Endometrial microvascular endothelial cells (primary cell): ENCODE results near the gene PCYOX1L. TPM values are rescaled to one million over a fixed set of nuclear protein-coding genes. Genes with fewer than 3 reads are reported as not detected.

Experiments used
- in situ Hi-C: cut with HindIII; loops from 2 replicates; pipeline ENCODE4 v1.10.0; 2017; ENCODE audit warnings: low sequenced_read_pairs, low pct_unique_long_range_greater_than_20kb; ENCODE audit errors: inconsistent ontology term
- total RNA-seq: library from RNA; depleted of rRNA; stranded (reverse); fragments of >200 nt; gene quantifications from one replicate; pipeline ENCODE4 v1.2.3, GENCODE V29; 2015; ENCODE audit errors: inconsistent ontology term

The PCYOX1L gene
- total RNA-seq, 1 donor from 2014 or later, result 7.2 TPM

DNA sequence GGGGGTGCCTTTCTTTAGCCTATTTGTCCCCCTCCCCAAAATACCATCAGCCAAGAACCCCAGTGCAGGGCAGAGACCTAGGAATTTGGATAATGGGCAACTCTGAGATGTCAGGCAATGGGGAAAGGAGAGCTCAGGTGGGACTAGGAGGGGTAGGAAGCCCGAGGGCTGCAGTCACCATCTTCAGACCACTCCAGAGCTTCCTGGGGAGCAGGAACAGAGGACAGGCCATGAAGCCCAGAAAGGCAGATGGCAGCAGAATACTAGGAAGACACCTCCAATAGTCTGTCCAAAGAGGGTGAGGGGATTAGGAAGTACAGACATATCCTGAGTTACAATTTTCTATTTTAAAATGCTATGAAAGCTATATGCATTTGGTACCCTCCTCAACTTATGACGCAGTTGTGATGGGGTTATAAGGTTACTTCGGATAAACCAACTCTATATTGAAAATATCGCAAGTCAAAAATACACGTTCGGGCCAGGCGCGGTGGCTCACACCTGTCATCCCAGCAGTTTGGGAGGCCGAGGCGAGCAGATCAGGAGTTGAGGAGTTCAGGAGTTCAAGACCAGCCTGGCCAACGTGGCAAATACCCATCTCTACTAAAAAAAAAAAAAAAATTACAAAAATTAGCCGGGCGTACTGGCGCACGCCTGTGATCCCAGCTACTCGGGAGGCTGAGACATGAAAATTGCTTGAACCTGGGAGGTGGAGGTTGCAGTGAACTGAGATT lies 55.8 kb downstream of the PCYOX1L start:
- in situ Hi-C loops, result no loop called here

DNA sequence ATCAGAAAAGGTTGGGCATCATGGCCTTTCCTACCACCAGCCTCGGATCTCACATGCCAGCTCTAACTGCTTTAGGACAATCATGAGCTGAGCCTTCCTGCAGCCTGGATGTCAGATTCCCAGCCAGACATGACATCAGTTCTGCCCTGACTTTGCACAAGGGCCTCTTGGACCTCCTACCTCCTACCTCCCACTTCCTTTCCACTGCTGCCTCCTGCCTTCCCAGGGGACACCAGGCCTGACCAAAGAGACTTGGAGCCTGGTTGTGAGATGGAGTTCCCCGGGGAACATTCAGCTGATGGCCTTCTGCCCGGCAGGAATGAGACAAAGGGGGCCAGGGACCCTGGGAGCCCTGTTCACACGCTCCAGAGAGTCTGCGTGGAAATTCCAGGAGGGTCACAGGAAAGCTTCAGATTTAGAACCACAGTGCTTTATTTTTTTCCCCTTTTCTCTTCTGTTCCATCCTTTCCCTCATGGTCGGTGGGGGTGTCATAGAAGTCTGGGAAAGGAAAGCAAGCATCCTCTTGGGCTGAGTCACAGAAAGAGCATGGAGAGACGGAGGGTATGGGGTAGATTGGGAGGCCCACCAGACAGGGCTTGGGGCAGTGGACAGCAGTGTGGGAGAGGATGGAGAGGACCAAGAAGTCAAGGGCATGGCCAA lies 56.7 kb downstream of the PCYOX1L start:
- in situ Hi-C loops, result no loop called here

GRCh38 chr5:149415066-149415967 lies 57.5 kb downstream of the PCYOX1L start:
- in situ Hi-C loops, result no loop called here

- in situ Hi-C loops, result no loop called here
Observed at GRCh38 chr5:149416987-149417710, 59.3 kb downstream of the PCYOX1L start.

- in situ Hi-C loops, result no loop called here
Observed at GRCh38 chr5:149417711-149418368, 60.0 kb downstream of the PCYOX1L start.

GRCh38 chr5:149418910-149419531 lies 61.2 kb downstream of the PCYOX1L start:
- in situ Hi-C loops, result no loop called here

Other genes starting within 250 kb of the PCYOX1L start
- 62.1 TPM for gene ABLIM3, start 216.6 kb upstream of the PCYOX1L start, total RNA-seq
- 41.8 TPM for gene AFAP1L1, start 86.2 kb upstream of the PCYOX1L start, total RNA-seq
- gene GRPEL2, start 12.5 kb upstream of the PCYOX1L start, total RNA-seq, result 9.5 TPM
- gene IL17B, start 21.2 kb downstream of the PCYOX1L start, total RNA-seq, result not detected
- 284 TPM for gene CSNK1A1, start 193.4 kb downstream of the PCYOX1L start, total RNA-seq
- gene ARHGEF37, start 223.5 kb downstream of the PCYOX1L start, total RNA-seq, result 1.5 TPM